Bronchial epithelial cell (primary cell): ENCODE measurements around the gene RPP30. TPM values are rescaled to one million over a fixed set of nuclear protein-coding genes. Genes with fewer than 3 reads are reported as not detected.

Experiments used
- DNase-seq: peaks from one replicate; pipeline ENCODE4 v3.0.0-alpha.2; 2010; ENCODE audit warnings: low read depth
- FAIRE-seq: peaks from 2 replicates; lab custom pipeline; 2011; peaks lifted over from hg19 to GRCh38; lab: Jason Lieb, UNC
- H3K27me3 ChIP-seq: 2 replicates; pipeline ENCODE4 v1.5.1; 2011; ENCODE audit warnings: low read length; ENCODE audit not compliant: control insufficient read depth, insufficient read depth
- H3K36me3 ChIP-seq: 2 replicates; pipeline ENCODE4 v1.5.1; 2011; ENCODE audit warnings: low read length; ENCODE audit not compliant: control insufficient read depth, insufficient read depth
- H3K4me3 ChIP-seq: 2 replicates; pipeline ENCODE4 v1.5.1; 2011; ENCODE audit warnings: mild to moderate bottlenecking, low read depth, low read length, control low read depth
- CTCF ChIP-seq: IDR thresholded peaks from 2 replicates; pipeline ENCODE4 v1.5.1; 2011; ENCODE audit warnings: mild to moderate bottlenecking, moderate library complexity, low read length, control low read depth, inconsistent platforms; ENCODE audit not compliant: insufficient read depth, severe bottlenecking
- total RNA-seq: library from RNA; depleted of rRNA; stranded (reverse); fragments of >200 nt; gene quantifications from 2 replicates; pipeline ENCODE4 v1.2.1, GENCODE V29; 2014

The RPP30 gene
- total RNA-seq, 1 donor from 2014 or later, result 25.0 TPM

GRCh38 chr10:90919683-90920574, 48.2 kb downstream of the RPP30 start:
- FAIRE-seq (no peak), DNase-seq (no peak)
- Histone ChIP-seq H3K36me3 (no peaks in the 10 kb centered on the region), H3K4me3 (no peak overlapping the region), H3K27me3 (no peaks in the 10 kb centered on the region)
- TF ChIP-seq CTCF, result no peak

- peak; percentile 89 for FAIRE-seq
- TF ChIP-seq CTCF, result no peak
- Histone ChIP-seq H3K27me3 (no peaks in the 10 kb centered on the region), H3K4me3 (no peak within 1 kb of the TSS), H3K36me3 (no peaks in the 10 kb centered on the region)
- DNase-seq, result peak; percentile 95
Observed at GRCh38 chr10:90920986-90921666, 49.4 kb downstream of the RPP30 start, which contains the start of gene ANKRD1. TSS of gene ANKRD1 (minus strand) at chr10:90921087. CDS start at chr10:90921027, 60 bp downstream.

GRCh38 chr10:90921906-90922305, 50.1 kb downstream of the RPP30 start:
- FAIRE-seq, result no peak
- no peaks in the 10 kb centered on the region for H3K27me3 ChIP-seq
- no peak overlapping the region for H3K4me3 ChIP-seq
- no peak for DNase-seq
- no peak for TF ChIP-seq CTCF
- H3K36me3 ChIP-seq, result no peaks in the 10 kb centered on the region

- no peak overlapping the region for H3K4me3 ChIP-seq
- no peaks in the 10 kb centered on the region for H3K27me3 ChIP-seq
- no peaks in the 10 kb centered on the region for H3K36me3 ChIP-seq
- no peak for DNase-seq
- no peak for TF ChIP-seq CTCF
- FAIRE-seq, result no peak
Observed at GRCh38 chr10:90923111-90923731, 51.4 kb downstream of the RPP30 start.

GRCh38 chr10:90924552-90924951, 52.8 kb downstream of the RPP30 start:
- Histone ChIP-seq H3K36me3 (no peaks in the 10 kb centered on the region), H3K4me3 (no peak overlapping the region), H3K27me3 (no peaks in the 10 kb centered on the region)
- no peak for DNase-seq
- FAIRE-seq, result no peak
- TF ChIP-seq CTCF, result no peak
